HEK293T (cell line): ENCODE data around the gene SLC13A3.

Source experiments
- CTCF ChIA-PET: fragments of 350-600 bp; formaldehyde crosslinking; extraction: SDS; loops from one replicate; lab custom pipeline; 2021; ENCODE audit warnings: antibody characterized with exemption, inconsistent platforms; lab: Yijun Ruan, JAX
- POLR2A ChIA-PET: fragments of 350-600 bp; formaldehyde crosslinking; extraction: SDS; loops from one replicate; lab custom pipeline; 2020; ENCODE audit warnings: antibody characterized with exemption, inconsistent platforms; lab: Yijun Ruan, JAX
- DNase-seq: peaks from one replicate; pipeline ENCODE4 v3.0.0; 2012; ENCODE audit warnings: mixed read lengths; ENCODE audit errors: extremely low spot score
- ARNT ChIP-seq: fragments of 450-650 bp; IDR thresholded peaks from 2 replicates; pipeline ENCODE4 v1.6.1; 2017; ENCODE audit warnings: mild to moderate bottlenecking
- BHLHE40 ChIP-seq: fragments of 450-650 bp; IDR thresholded peaks from 2 replicates; pipeline ENCODE4 v1.6.1; 2016; ENCODE audit warnings: mild to moderate bottlenecking, moderate library complexity, borderline replicate concordance
- CTBP1 ChIP-seq: fragments of 450-650 bp; IDR thresholded peaks from 2 replicates; pipeline ENCODE4 v1.6.1; 2016; ENCODE audit warnings: borderline replicate concordance
- ELF4 ChIP-seq: fragments of 450-650 bp; IDR thresholded peaks from 2 replicates; pipeline ENCODE4 v1.6.1; 2017; ENCODE audit warnings: antibody characterized with exemption
- FOXA1 ChIP-seq: fragments of 450-650 bp; IDR thresholded peaks from 2 replicates; pipeline ENCODE4 v1.6.1; 2016; ENCODE audit warnings: mild to moderate bottlenecking
- FOXK2 ChIP-seq: fragments of 450-650 bp; IDR thresholded peaks from 2 replicates; pipeline ENCODE4 v1.6.1; 2016; ENCODE audit warnings: mild to moderate bottlenecking
- FOXM1 ChIP-seq: fragments of 450-650 bp; IDR thresholded peaks from 2 replicates; pipeline ENCODE4 v1.6.1; 2017; ENCODE audit warnings: mild to moderate bottlenecking, borderline replicate concordance
- HDGF ChIP-seq: fragments of 450-650 bp; IDR thresholded peaks from 2 replicates; pipeline ENCODE4 v1.6.1; 2017; ENCODE audit warnings: antibody characterized with exemption, borderline replicate concordance
- L3MBTL2 ChIP-seq: fragments of 450-650 bp; conservative IDR thresholded peaks from 2 replicates; pipeline ENCODE4 v1.6.1; 2016; ENCODE audit warnings: mild to moderate bottlenecking
- LEF1 ChIP-seq: fragments of 450-650 bp; IDR thresholded peaks from 2 replicates; pipeline ENCODE4 v1.6.1; 2017; ENCODE audit warnings: mild to moderate bottlenecking, borderline replicate concordance
- NFRKB ChIP-seq: fragments of 450-650 bp; IDR thresholded peaks from 2 replicates; pipeline ENCODE4 v1.6.1; 2016; ENCODE audit warnings: mild to moderate bottlenecking, moderate library complexity
- SP1 ChIP-seq: fragments of 450-650 bp; IDR thresholded peaks from 2 replicates; pipeline ENCODE4 v1.6.1; 2017
- SUZ12 ChIP-seq: fragments of 450-650 bp; IDR thresholded peaks from 2 replicates; pipeline ENCODE4 v1.6.1; 2016; ENCODE audit warnings: mild to moderate bottlenecking
- TARDBP ChIP-seq: fragments of 450-650 bp; IDR thresholded peaks from 2 replicates; pipeline ENCODE4 v1.6.1; 2016
- ZNF384 ChIP-seq: fragments of 450-650 bp; IDR thresholded peaks from 2 replicates; pipeline ENCODE4 v1.6.1; 2016
- TF ChIP-seq, protein P1 (sequence below): fragments of 450-650 bp; IDR thresholded peaks from 2 replicates; pipeline ENCODE4 v1.6.1; 2016

Gene SLC13A3

GRCh38 chr20:46649965-46650542 lies 1.2 kb downstream of the SLC13A3 start:
- no peak for DNase-seq
- POLR2A ChIA-PET = no interaction called here
- TF ChIP-seq NFRKB (no peak), LEF1 (no peak), ELF4 (no peak), ZNF384 (no peak), FOXM1 (no peak), CTBP1 (no peak), SP1 (no peak)
- CTCF ChIA-PET = interaction anchor here (1.3 kb wide), 1 partner anchor 31 kb away, joined by 5 read pairs; no protein-coding TSS in a partner anchor

- CTCF ChIA-PET = interaction anchor here (1.3 kb wide), 1 partner anchor 31 kb away, joined by 5 read pairs; no protein-coding TSS in a partner anchor
These were observed 1.7 kb downstream of the SLC13A3 start for GRCh38 chr20:46649650-46649949.

GRCh38 chr20:46648903-46649649 lies 2.2 kb downstream of the SLC13A3 start:
- DNase-seq = no peak
- ChIA-PET POLR2A (no interaction called here), CTCF (interaction anchor here (1.3 kb wide), 1 partner anchor 32 kb away, joined by 5 read pairs; no protein-coding TSS in a partner anchor)
- TF ChIP-seq ZNF384 (no peak), SP1 (no peak), LEF1 (no peak), ELF4 (no peak), HDGF (no peak), CTBP1 (no peak), SUZ12 (no peak), BHLHE40 (no peak), L3MBTL2 (no peak), TARDBP (no peak), FOXA1 (no peak), ARNT (no peak), NFRKB (no peak), FOXK2 (no peak), FOXM1 (no peak)
- TF ChIP-seq, protein P1, sequence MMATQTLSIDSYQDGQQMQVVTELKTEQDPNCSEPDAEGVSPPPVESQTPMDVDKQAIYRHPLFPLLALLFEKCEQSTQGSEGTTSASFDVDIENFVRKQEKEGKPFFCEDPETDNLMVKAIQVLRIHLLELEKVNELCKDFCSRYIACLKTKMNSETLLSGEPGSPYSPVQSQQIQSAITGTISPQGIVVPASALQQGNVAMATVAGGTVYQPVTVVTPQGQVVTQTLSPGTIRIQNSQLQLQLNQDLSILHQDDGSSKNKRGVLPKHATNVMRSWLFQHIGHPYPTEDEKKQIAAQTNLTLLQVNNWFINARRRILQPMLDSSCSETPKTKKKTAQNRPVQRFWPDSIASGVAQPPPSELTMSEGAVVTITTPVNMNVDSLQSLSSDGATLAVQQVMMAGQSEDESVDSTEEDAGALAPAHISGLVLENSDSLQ = no peak

More at GRCh38 chr20:46649650-46649949, 1.7 kb downstream of the SLC13A3 start:
- DNase-seq = no peak
- POLR2A ChIA-PET = no interaction called here
- TF ChIP-seq FOXM1 = no peak
- no peak for TF ChIP-seq SP1
- TF ChIP-seq CTBP1 = no peak
- no peak for TF ChIP-seq ZNF384
- TF ChIP-seq TARDBP = no peak
- TF ChIP-seq FOXA1 = no peak

GRCh38 chr20:46647469-46647868 lies 3.8 kb downstream of the SLC13A3 start:
- CTCF ChIA-PET = interaction anchor here (0.6 kb wide), 2 partner anchors 10 to 913 kb away, joined by 3 read pairs; no protein-coding TSS in a partner anchor
- TF ChIP-seq ELF4 (no peak), HDGF (no peak), FOXK2 (no peak), ZNF384 (no peak), FOXA1 (no peak), L3MBTL2 (no peak), FOXM1 (no peak)
- POLR2A ChIA-PET = no interaction called here
- no peak for DNase-seq

DNA sequence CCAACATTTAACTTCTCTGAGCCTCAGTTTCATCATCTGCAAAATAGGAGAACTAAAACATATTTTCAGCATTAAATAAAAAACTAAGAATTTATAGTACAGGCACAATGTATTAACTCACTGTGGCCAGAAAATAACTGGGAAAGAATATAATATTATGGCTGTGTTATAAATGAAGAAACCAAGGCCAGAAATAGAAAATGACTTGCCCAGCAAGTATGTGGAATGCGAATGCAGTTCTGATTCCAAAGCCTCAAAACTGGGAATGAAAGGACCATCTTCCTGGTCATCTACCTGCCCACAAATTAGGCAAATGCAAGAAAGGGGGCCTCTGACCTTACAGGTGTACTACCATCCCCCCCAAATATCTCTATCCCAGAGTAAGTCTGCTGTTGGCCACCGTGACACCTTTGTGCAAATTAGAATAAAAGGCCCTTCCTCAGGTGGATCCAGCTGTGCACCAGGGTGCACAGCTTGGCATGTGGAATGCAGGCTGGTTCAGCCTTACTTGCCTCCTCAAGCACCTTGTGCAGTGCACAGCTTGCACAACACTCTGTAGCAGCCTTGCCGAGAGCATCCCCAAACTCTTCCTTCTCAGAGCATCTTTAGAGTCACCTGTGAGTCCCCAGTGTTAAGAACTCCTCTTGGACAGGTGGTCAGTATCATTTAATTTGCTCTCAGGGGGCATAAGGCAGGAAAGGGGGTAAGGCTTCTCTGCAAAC lies 4.4 kb downstream of the SLC13A3 start:
- no peak for TF ChIP-seq FOXM1
- ChIA-PET CTCF (interaction anchor here (0.6 kb wide), 1 partner anchor 914 kb away, joined by 3 read pairs; no protein-coding TSS in a partner anchor), POLR2A (no interaction called here)
- no peak for DNase-seq

- no peak for DNase-seq
- ChIA-PET POLR2A (no interaction called here), CTCF (no interaction called here)
- TF ChIP-seq ZNF384 (no peak), HDGF (no peak), LEF1 (no peak)
These were observed 5.1 kb downstream of the SLC13A3 start for GRCh38 chr20:46646122-46646521.

- ChIA-PET CTCF (no interaction called here), POLR2A (no interaction called here)
- TF ChIP-seq ELF4 (no peak), HDGF (no peak), ZNF384 (no peak), TARDBP (no peak), BHLHE40 (no peak), SP1 (no peak)
- TF ChIP-seq, protein P1 = no peak
- no peak for DNase-seq
These were observed 6.5 kb downstream of the SLC13A3 start for GRCh38 chr20:46644733-46645132.
